GM19397 (cell line): Measurements from ENCODE around the gene UNC5CL.
A peak's percentile ranks its signal among the peaks of the same experiment; 100 is the strongest.

Source experiments
- ATAC-seq: cut with Tn5 transposase; IDR thresholded peaks from one replicate; pipeline ENCODE4 v1.9.1; 2021; ENCODE audit warnings: mild to moderate bottlenecking, moderate library complexity; ENCODE audit not compliant: unreplicated experiment

UNC5CL gene, protein sequence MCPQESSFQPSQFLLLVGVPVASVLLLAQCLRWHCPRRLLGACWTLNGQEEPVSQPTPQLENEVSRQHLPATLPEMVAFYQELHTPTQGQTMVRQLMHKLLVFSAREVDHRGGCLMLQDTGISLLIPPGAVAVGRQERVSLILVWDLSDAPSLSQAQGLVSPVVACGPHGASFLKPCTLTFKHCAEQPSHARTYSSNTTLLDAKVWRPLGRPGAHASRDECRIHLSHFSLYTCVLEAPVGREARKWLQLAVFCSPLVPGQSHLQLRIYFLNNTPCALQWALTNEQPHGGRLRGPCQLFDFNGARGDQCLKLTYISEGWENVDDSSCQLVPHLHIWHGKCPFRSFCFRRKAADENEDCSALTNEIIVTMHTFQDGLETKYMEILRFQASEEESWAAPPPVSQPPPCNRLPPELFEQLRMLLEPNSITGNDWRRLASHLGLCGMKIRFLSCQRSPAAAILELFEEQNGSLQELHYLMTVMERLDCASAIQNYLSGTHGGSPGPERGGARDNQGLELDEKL

GRCh38 chr6:41039060-41039998 is at the start of gene UNC5CL:
Gene UNC5CL (minus strand): TSS chr6:41039221. CDS start chr6:41035074, 4,147 bp downstream.
- ATAC-seq = no peak

GRCh38 chr6:41088451-41088850 is 49.4 kb upstream of the UNC5CL start:
- ATAC-seq = no peak

DNA sequence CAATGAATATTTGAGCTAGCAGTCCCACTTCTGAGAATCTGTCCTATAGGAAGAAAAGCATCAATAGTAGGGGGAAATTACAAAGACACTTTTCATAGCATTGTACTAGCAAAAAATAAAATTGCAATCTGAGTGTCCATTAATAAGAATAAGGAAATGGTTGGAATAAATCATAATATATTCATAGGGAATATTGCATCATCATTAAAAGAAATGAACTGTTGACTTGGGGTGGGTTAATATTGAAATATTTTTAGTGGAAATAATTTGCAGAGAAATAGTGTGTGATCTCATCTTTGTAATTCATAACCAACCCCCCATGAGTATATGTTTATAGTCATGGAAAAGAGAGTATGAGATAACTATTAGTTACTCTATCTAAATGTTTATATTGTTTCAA is 46.2 kb upstream of the UNC5CL start:
- ATAC-seq = no peak

DNA sequence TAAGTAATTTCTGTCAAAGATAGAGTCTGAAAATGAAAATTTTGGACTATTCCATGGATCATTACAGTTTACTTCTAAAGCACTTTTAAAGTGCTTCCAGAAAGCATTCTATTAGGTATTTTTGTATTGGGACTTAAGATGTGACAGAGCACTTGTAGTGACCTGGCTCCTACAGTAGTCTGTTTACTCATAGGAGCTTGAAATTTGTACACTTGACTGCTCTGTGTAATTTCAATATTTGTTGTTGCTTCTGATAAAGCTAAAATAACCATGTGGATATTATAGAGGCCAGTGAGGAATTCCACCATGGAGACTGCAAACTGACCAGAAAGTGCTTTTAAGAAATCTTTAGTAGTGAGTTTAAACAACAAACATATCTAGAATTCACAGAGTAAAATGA is 44.1 kb upstream of the UNC5CL start:
- ATAC-seq = no peak

- ATAC-seq = no peak
Measured at GRCh38 chr6:41080621-41081020, 41.6 kb upstream of the UNC5CL start.

- no peak for ATAC-seq
Measured at GRCh38 chr6:41079080-41079479, 40.1 kb upstream of the UNC5CL start.

DNA sequence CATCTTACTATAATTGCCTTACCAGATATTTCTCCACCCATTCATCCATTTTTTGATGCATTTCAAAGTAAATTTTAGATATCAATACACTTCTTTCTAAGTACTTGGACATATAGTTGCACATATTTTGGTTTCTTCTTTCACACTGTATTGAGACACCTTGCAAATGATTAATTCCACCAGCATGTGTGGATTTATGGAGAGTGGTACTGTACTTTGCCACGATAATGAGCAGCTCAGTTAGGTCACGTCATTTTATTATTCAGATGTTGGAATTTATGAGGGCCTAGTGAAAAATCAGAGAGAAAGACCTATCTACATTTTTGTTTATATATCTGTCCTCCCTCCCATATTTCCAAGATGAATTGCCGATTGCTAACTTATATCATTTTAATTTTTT is 39.1 kb upstream of the UNC5CL start:
- no peak for ATAC-seq

GRCh38 chr6:41077536-41077935 is 38.5 kb upstream of the UNC5CL start:
- ATAC-seq = no peak

DNA sequence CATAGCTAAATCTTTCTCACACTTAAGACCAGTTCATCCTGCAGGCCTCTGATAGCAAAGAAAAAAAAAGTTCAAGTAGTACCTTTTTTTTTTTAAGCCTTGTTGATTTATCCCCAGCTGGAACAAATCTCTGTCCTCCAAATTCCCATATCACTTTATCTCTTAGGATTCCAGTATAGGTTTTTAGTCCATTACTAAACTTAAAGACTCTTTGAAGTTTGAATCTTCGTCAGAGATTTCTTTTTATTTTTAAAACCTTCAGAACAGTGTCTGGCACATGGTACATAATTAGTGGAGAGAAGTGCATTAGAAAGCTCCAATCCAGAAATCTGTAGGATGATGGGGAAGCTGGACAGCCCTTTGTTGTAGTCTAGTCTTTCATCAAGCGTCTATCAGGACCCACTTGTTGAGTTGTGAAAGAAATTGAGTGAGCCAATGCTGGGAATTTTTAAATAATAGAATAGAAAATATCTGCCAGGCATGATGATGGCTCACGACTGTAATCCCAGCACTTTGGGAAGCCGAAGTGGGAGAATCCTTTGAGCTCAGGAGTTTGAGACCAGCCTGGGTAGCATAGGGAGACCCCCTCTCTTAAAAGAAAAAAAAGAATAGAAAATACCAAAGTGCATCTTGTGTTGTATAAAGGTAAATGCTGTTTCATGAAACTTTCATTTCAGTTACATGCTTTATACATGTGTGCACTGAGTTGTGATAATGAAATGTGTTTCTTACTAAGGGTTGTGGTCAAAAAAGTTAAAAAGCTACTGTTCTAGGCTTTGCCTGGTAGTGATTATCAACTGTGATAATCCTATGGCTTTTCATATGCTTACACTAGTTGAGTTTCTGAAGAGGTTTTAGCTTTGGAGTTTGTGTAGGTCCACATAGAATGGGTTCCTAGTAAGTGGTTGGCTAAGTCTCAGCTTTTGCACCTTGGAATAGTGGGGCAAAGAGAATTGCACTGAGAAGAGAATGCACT is 36.9 kb upstream of the UNC5CL start:
- ATAC-seq = no peak

DNA sequence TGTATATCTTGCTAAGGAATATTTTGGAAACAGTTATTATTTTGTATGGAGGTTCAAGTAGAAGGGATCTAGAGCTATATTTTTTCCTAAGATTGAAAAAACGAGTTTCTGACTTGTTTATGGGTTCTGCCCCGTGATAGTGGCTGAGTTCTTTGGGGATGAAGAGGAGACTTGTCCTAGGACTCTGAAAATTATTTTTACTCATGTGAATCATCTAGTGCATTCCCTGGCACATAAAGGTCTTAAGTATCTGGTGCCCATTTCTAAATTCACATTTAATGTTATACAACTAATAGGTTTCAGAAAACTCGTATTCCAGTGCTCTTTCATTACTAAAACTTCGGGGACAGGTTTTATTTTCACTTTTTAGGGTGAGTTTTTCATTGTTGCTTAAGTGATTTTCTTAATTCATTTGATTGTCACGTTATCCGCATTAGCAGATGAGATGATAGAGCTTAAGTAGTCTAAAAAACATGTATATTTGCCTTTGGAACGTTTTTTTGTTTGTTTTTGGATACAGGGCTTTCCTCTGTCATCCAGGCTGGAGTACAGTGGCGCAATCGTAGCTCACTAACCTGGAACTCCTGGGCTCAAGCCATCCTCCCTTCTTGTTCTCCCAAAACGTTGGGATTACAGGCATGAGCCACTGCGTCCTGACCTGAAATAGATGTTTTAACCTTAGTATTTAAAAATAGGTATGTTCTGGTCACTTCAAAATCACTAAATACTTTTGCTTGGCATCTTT is 35.8 kb upstream of the UNC5CL start:
- no peak for ATAC-seq

GRCh38 chr6:41073968-41074691 is 35.1 kb upstream of the UNC5CL start:
- ATAC-seq = no peak

DNA sequence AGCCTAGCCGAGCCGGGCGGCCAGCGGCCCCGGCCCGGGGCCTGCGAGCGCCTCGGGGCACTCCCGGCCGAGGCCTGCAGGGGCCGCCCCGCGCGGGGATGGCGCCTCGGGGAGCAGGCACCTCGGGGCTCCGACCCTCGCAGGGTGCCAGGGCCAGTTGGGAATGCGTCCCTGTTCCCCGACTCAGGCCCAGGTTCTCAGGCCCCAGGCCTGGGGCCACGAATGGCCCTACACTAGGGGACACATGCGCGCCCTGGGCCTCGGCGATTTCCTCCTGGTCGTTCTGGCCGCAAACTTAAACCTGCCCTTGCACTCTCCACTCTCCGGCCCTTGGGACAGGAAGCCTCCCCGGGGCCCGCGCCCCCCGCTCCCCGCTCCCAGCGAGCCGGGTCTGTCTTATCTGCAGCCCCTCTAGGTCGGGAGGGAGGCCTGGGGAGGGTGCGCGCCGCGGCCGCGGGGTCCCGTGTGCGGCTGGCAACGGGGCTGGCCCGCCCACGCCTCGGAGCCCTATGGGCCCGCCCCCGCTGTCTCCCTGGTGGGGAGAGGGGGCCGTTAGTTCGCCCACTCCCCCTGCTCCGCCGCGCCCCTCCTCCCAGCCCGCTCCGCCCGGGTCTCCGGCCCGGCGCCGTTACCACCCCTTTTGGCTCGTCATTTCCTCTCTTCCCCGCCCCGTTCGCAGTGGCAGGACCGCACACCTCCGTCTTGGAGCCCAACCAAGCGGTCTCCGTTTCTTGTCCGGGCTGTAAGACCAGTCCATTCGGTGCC is 34.4 kb upstream of the UNC5CL start:
- ATAC-seq = peak; percentile 20

DNA sequence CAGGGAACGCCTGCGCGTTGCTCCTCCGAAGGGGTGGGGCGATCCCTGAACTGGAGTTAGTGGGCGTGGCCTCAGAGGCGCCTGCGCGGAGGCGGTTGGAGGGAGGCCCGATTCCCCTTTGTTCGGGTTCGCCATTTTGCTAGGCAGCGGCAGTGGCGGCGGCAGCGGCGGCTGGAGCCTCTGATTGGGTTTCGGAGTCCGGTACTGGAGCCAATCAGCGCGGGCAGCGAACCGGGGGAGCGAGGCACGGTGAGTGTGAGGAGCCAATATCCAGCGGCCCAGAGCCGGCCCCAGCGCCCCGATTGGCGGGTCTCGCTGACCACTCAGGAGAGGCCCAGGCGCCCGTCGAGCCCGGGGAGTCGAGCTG is 33.8 kb upstream of the UNC5CL start, which contains the start of gene NFYA:
Gene NFYA (plus strand): TSS at position 139 of the 367 bp plus-strand sequence. CDS start 6,116 bp downstream, outside the sequence.
- peak; percentile 59 for ATAC-seq

DNA sequence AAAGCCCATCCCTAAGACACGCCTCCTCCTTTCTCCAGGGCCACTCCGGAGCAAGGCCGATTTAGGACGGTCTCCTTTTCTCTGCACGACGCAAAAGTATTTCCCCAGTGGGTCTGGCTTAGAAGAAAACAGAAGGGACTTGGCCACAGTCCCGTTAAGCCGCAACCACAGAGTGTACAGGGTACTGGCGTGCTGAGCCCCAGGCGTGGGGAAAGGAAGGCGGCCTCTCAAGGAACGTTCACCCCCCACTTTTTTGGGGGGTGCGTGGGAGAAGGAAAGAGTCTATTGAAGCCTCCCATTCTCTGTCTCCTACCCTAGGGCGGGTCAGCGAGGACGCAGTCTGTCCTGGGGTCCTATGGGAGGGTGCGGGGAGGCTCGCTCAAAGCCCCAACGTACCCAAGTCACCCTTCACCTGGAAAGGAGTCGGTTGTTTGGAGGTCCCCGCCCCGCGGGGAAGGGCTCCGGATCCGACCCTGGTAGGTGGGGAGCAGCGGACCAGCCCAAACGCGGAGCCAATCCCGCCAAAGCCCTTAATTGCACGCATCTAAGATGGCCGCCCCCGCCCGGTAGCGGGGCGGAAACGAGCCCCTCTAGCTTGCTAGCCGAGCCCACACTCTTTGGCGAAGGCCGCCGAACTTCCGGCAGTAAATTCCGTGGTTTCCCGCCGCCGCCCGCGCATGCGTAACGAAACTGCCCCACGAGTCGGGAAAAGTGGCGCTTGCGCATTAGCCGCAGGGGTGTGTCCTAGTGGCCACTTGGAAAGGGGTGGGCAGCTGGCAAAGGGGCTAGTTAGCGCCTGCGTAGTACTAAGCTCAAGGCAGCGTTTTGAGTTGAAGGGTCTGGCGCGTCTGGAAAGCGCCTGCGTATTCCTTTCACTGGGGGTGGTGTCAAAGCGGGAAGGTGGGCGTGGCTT is 33.2 kb upstream of the UNC5CL start, which contains the start of gene OARD1:
Gene OARD1 (minus strand): TSS at position 434 of the 913 bp plus-strand sequence. CDS start 722 bp downstream, outside the sequence.
- peak; percentile 59 for ATAC-seq

GRCh38 chr6:41071501-41071922 is 32.5 kb upstream of the UNC5CL start:
- no peak for ATAC-seq

- ATAC-seq = no peak
Measured at GRCh38 chr6:41066867-41067304, 27.9 kb upstream of the UNC5CL start.

DNA sequence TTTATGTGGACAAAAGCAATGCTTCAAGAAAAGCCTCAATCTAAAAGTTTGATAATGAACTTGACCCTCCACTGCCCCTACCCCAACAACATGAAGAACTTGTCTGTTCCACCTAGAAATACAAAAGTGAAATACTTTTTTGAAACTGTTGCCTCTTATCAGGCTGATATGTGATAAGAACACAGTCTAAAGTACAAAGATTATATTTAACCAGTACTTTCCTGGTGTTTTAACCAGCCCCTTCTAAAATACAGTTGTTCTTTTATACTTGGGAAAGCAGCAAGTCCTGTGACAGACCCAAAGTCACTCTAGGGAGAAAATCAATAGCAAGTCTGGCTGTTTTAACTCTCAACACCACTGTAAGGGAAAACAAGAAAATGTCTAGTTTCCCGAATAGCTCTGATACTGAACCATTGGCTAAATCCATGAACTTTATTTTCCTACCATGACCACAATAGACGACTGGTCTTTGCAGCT is 26.6 kb upstream of the UNC5CL start:
- no peak for ATAC-seq
